GM18870 (cell line): ENCODE measurements around the gene PCSK5.
A peak's percentile ranks its signal among the peaks of the same experiment; 100 is the strongest.
"Not testable (repeated sequence)": the region's sequence is repeated elsewhere in the genome, so short reads cannot be mapped to it uniquely, and the experiment has no call there.

Experiments
- ATAC-seq: cut with Tn5 transposase; IDR thresholded peaks from one replicate; pipeline ENCODE4 v1.9.1; 2021; ENCODE audit warnings: moderate library complexity; ENCODE audit not compliant: unreplicated experiment

The PCSK5 gene

GRCh38 chr9:76296561-76297310 is 406.3 kb downstream of the PCSK5 start:
- no peak for ATAC-seq

GRCh38 chr9:76297721-76298239 is 407.3 kb downstream of the PCSK5 start:
- ATAC-seq, result no peak

- ATAC-seq, result no peak
Measured at GRCh38 chr9:76298521-76299144, 408.2 kb downstream of the PCSK5 start.

- ATAC-seq, result no peak
Measured at GRCh38 chr9:76302543-76302942, 412.1 kb downstream of the PCSK5 start.

GRCh38 chr9:76302947-76303550 is 412.6 kb downstream of the PCSK5 start:
- peak; percentile 81 for ATAC-seq

- ATAC-seq, result not testable (repeated sequence)
Measured at GRCh38 chr9:76307047-76307446, 416.6 kb downstream of the PCSK5 start.

- no peak for ATAC-seq
Measured at GRCh38 chr9:76310577-76310976, 420.1 kb downstream of the PCSK5 start.

- no peak for ATAC-seq
Measured at GRCh38 chr9:76310991-76311390, 420.5 kb downstream of the PCSK5 start.

- no peak for ATAC-seq
Measured at GRCh38 chr9:76311537-76311936, 421.1 kb downstream of the PCSK5 start.

- ATAC-seq, result no peak
Measured at GRCh38 chr9:76313771-76314170, 423.3 kb downstream of the PCSK5 start.

GRCh38 chr9:76314321-76314720 is 423.8 kb downstream of the PCSK5 start:
- no peak for ATAC-seq

- ATAC-seq, result no peak
Measured at GRCh38 chr9:76316069-76316468, 425.6 kb downstream of the PCSK5 start.

GRCh38 chr9:76319466-76319865 is 429.0 kb downstream of the PCSK5 start:
- not testable (repeated sequence) for ATAC-seq

GRCh38 chr9:76321195-76321828 is 430.8 kb downstream of the PCSK5 start:
- ATAC-seq, result no peak

GRCh38 chr9:76322810-76323209 is 432.3 kb downstream of the PCSK5 start:
- ATAC-seq, result no peak

- no peak for ATAC-seq
Measured at GRCh38 chr9:76323490-76323889, 433.0 kb downstream of the PCSK5 start.

- ATAC-seq, result not testable (repeated sequence)
Measured at GRCh38 chr9:76324030-76324429, 433.6 kb downstream of the PCSK5 start.

GRCh38 chr9:76330034-76330433 is 439.6 kb downstream of the PCSK5 start:
- ATAC-seq, result no peak

- no peak for ATAC-seq
Measured at GRCh38 chr9:76333388-76333787, 442.9 kb downstream of the PCSK5 start.

GRCh38 chr9:76333964-76334363 is 443.5 kb downstream of the PCSK5 start:
- no peak for ATAC-seq

- ATAC-seq, result no peak
Measured at GRCh38 chr9:76336027-76336426, 445.6 kb downstream of the PCSK5 start.
